Measurements from ENCODE around the gene EXO5. TPM values are rescaled to one million over a fixed set of nuclear protein-coding genes. Genes with fewer than 3 reads are reported as not detected.

EXO5 gene
- total RNA-seq, result 10 to 100 TPM in 3 of 4 donors, 1 to 10 TPM in 1; 6.0 to 14.2 (median 11.2) TPM

DNA sequence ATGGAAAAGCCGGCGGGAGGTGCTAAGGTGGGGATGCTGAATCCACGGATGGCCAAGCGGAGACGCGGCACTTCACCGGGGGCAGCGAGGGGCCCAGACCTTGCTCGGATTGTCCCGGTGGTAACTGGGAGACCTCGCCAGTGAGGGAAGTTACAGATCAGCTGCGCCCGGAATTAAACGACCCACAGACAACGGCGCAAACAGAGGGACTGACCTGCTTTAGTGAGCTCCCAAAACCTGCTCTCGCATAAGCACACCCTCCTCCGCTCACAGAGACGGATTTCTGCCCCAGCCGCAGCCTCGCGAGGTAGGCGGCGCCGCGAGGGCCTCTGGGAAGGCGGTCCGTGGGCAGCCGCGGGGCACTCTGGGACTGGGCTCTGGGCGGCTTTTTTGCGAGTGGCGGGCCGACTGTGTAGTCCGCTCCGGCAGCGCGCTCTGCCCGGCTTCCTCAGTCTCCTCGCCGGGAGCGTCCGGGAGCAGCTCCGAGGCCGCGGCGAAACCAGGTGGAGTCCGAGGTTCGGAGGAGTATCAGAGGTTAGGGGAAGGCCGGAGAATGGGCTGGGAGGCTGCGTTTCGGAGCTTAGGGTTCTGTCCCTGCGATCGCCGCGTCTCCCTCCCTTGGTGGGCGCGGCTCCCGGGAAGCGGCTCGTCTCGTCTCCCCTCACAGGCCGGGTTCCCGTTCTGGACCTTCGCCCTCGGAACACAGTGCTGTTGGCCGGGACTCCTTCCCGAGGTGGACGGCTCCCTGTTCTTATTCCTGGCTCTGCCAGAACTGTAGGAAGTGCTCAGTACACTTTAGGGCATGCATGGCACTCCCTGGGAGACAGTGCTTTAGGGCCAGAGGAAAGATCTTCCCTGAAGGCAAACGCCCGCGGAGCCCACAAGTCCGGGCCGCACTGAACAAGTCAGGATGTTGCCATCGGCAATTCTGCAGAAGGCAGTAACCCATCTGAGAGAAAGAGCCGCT lies at the start of gene EXO5:
TSS of gene EXO5 (plus strand) at position 393 of the 967 bp plus-strand sequence. CDS start 5,778 bp downstream, outside the sequence.
- peaks cover 11 to 13% of the 10 kb centered on the region in 2 donors for H3K4me1 ChIP-seq
- H3K36me3 ChIP-seq, result no peaks in the 10 kb centered on the region
- TF ChIP-seq, protein P1, sequence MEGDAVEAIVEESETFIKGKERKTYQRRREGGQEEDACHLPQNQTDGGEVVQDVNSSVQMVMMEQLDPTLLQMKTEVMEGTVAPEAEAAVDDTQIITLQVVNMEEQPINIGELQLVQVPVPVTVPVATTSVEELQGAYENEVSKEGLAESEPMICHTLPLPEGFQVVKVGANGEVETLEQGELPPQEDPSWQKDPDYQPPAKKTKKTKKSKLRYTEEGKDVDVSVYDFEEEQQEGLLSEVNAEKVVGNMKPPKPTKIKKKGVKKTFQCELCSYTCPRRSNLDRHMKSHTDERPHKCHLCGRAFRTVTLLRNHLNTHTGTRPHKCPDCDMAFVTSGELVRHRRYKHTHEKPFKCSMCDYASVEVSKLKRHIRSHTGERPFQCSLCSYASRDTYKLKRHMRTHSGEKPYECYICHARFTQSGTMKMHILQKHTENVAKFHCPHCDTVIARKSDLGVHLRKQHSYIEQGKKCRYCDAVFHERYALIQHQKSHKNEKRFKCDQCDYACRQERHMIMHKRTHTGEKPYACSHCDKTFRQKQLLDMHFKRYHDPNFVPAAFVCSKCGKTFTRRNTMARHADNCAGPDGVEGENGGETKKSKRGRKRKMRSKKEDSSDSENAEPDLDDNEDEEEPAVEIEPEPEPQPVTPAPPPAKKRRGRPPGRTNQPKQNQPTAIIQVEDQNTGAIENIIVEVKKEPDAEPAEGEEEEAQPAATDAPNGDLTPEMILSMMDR (IDR thresholded peaks at IDR 0.05), result peak in 1 of 6 experiments; percentile 15
- TF ChIP-seq POLR2A (IDR thresholded peaks at IDR 0.05), result peak in 1 of 2 donors; percentile 65
- WGBS, 2 donors, result 2 to 4% methylated on average over 19 to 30 of the region's 76 CpGs
- DNase-seq, result peak; percentile 76 to 82
- H3K9me3 ChIP-seq, result no peaks in the 10 kb centered on the region
- peak within 1 kb of the TSS; percentile 24 to 31 (median 24) for H3K27ac ChIP-seq
- intact Hi-C loops (cut with DNase I), result no loop called here
- no peaks in the 10 kb centered on the region for H3K27me3 ChIP-seq
- H3K4me3 ChIP-seq (replicated peaks in 1 of 3), result peak within 1 kb of the TSS; percentile 15 to 56 (median 36)

GRCh38 chr1:40462956-40463590 lies 45.5 kb upstream of the EXO5 start:
- Histone ChIP-seq H3K27ac (no peak overlapping the region), H3K9me3 (peaks cover 6% of the 10 kb centered on the region), H3K36me3 (peaks cover 0 to 7% of the 10 kb centered on the region in 2 donors), H3K4me3 (replicated peaks in 1 of 3) (no peak overlapping the region), H3K27me3 (no peaks in the 10 kb centered on the region), H3K4me1 (no peaks in the 10 kb centered on the region)
- no peak for DNase-seq
- intact Hi-C loops (cut with DNase I), result no loop called here
- no peak for TF ChIP-seq POLR2A (IDR thresholded peaks at IDR 0.05)
- TF ChIP-seq, protein P1 (IDR thresholded peaks at IDR 0.05), result no peak
- 96 to 97% methylated on average over 3 of the region's 3 CpGs for WGBS, 2 donors

GRCh38 chr1:40469327-40469726 lies 39.2 kb upstream of the EXO5 start:
- Histone ChIP-seq H3K4me3 (replicated peaks in 1 of 3) (no peak overlapping the region), H3K27me3 (no peaks in the 10 kb centered on the region), H3K36me3 (no peaks in the 10 kb centered on the region), H3K27ac (no peak overlapping the region), H3K4me1 (no peaks in the 10 kb centered on the region), H3K9me3 (no peaks in the 10 kb centered on the region)
- WGBS, 2 donors, result 94 to 96% methylated on average over 2 of the region's 2 CpGs
- intact Hi-C loops (cut with DNase I), result no loop called here
- no peak for DNase-seq
- TF ChIP-seq, protein P1 (IDR thresholded peaks at IDR 0.05), result no peak
- TF ChIP-seq POLR2A (IDR thresholded peaks at IDR 0.05), result no peak

DNA sequence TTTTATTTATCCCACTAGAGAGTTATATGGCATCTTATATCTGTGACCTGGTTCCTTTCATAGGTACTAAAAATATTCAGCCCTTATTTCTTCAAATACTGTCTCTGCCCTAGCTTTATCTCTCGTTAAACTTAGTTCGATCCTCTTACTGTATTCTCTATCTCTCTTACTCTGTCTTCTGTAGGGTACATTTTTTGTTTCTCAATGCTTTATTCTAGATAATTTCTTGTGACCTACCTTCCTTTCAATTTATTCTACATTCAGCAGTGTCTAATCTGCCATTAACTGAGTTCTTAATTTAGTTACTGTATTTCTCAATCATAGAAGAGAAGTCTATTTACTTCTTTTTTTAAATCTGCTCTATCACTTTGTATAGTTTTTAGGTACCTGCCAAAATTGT lies 33.3 kb upstream of the EXO5 start:
- TF ChIP-seq, protein P1 (IDR thresholded peaks at IDR 0.05), result no peak
- TF ChIP-seq POLR2A (IDR thresholded peaks at IDR 0.05), result no peak
- Histone ChIP-seq H3K27ac (no peak overlapping the region), H3K9me3 (no peaks in the 10 kb centered on the region), H3K4me3 (replicated peaks in 1 of 3) (no peak overlapping the region), H3K4me1 (no peaks in the 10 kb centered on the region), H3K27me3 (no peaks in the 10 kb centered on the region), H3K36me3 (no peaks in the 10 kb centered on the region)
- no peak for DNase-seq
- intact Hi-C loops (cut with DNase I), result no loop called here
- 96 to 97% methylated on average over 2 of the region's 2 CpGs for WGBS, 2 donors

All from thyroid gland (tissue), 4 donors.